MM.1S (cell line): ENCODE data around the gene OBSCN.

Experiments
- DNase-seq: peaks from one replicate; pipeline ENCODE4 v3.0.0-alpha.2; 2015
- H2AFZ ChIP-seq: fragments of 300-600 bp; sonication (generic); 2 replicates; pipeline ENCODE4 v1.6.0; 2016; ENCODE audit warnings: antibody characterized with exemption, low read length
- H3F3A ChIP-seq: fragments of 300-600 bp; sonication (generic); 2 replicates; pipeline ENCODE4 v1.6.1; 2016; ENCODE audit warnings: mild to moderate bottlenecking, antibody characterized with exemption, low read length, moderate library complexity, mixed read lengths; ENCODE audit not compliant: insufficient read depth
- H3K27ac ChIP-seq: fragments of 300-600 bp; sonication (generic); 2 replicates; pipeline ENCODE4 v1.5.1; 2016; ENCODE audit warnings: mild to moderate bottlenecking, low read length
- H3K27me3 ChIP-seq: fragments of 300-600 bp; sonication (generic); replicated peaks from 2 replicates; pipeline ENCODE4 v1.6.0; 2016; ENCODE audit warnings: low read length; ENCODE audit not compliant: insufficient read depth
- H3K36me3 ChIP-seq: fragments of 300-600 bp; sonication (generic); replicated peaks from 2 replicates; pipeline ENCODE4 v1.6.1; 2016; ENCODE audit warnings: mild to moderate bottlenecking, low read length, mixed read lengths; ENCODE audit not compliant: insufficient read depth
- H3K4me1 ChIP-seq: fragments of 300-600 bp; sonication (generic); 2 replicates; pipeline ENCODE4 v1.6.1; 2016; ENCODE audit warnings: low read length, mixed read lengths
- H3K4me2 ChIP-seq: fragments of 300-600 bp; sonication (generic); 2 replicates; pipeline ENCODE4 v1.6.0; 2016; ENCODE audit warnings: low read depth, low read length
- H3K4me3 ChIP-seq: fragments of 300-600 bp; sonication (generic); 2 replicates; pipeline ENCODE4 v1.5.1; 2016; ENCODE audit warnings: low read length, mixed read lengths
- H3K79me2 ChIP-seq: fragments of 300-600 bp; sonication (generic); 2 replicates; pipeline ENCODE4 v1.6.1; 2016; ENCODE audit warnings: mixed run types, low read length, mixed read lengths
- H3K9ac ChIP-seq: fragments of 300-600 bp; sonication (generic); 2 replicates; pipeline ENCODE4 v1.6.1; 2016; ENCODE audit warnings: low read length, mixed read lengths
- H3K9me2 ChIP-seq: fragments of 300-600 bp; sonication (generic); replicated peaks from 2 replicates; pipeline ENCODE4 v1.6.1; 2016; ENCODE audit warnings: mild to moderate bottlenecking, low read length, mixed read lengths; ENCODE audit not compliant: insufficient read depth
- H3K9me3 ChIP-seq: fragments of 300-600 bp; sonication (generic); replicated peaks from 2 replicates; pipeline ENCODE4 v1.6.1; 2016; ENCODE audit warnings: mild to moderate bottlenecking, low read length, mixed read lengths; ENCODE audit not compliant: insufficient read depth
- H4K20me1 ChIP-seq: fragments of 300-600 bp; sonication (generic); 2 replicates; pipeline ENCODE4 v1.6.1; 2016; ENCODE audit warnings: mild to moderate bottlenecking, low read length, moderate library complexity, mixed read lengths; ENCODE audit not compliant: insufficient read depth
- EZH2 ChIP-seq: fragments of 300-600 bp; sonication (generic); optimal IDR thresholded peaks from 2 replicates; pipeline ENCODE3; 2017; ENCODE audit warnings: low read depth, mild to moderate bottlenecking, antibody characterized with exemption, low read length, mixed read lengths
- EZH2phosphoT487 ChIP-seq: fragments of 300-600 bp; sonication (generic); IDR thresholded peaks from 2 replicates; pipeline ENCODE4 v1.6.1; 2018; ENCODE audit warnings: antibody characterized with exemption, low read length
- TF ChIP-seq, protein P1 (sequence below): fragments of 300-600 bp; sonication (generic); IDR thresholded peaks from 2 replicates; pipeline ENCODE4 v1.5.1; 2016; ENCODE audit warnings: antibody characterized with exemption, low read length, mixed read lengths

Gene OBSCN

DNA sequence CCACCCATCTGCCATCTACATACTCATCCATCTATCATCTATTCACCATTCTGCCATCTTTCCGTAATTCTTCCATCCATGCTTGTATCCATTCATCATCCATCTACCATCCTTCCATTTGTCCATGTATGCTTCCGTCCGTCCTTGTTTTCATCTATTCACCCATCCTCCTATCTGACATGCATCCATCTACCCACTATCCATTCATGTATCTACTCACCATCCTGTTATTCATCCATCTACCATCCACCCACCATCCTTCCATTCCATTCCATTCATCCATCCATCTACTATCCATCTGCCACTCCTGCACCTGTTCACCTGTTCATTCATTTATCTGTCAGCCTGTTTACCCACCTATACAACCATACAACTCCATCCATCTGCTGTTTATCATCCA lies 112.5 kb downstream of the OBSCN start:
- Histone ChIP-seq H3K9me3 (no peaks in the 10 kb centered on the region), H2AFZ (no peak overlapping the region), H3K4me1 (no peaks in the 10 kb centered on the region), H3K9me2 (no peaks in the 10 kb centered on the region), H3K27ac (no peak overlapping the region), H3K79me2 (no peaks in the 10 kb centered on the region), H3K4me2 (no peak overlapping the region), H4K20me1 (no peaks in the 10 kb centered on the region), H3K36me3 (no peaks in the 10 kb centered on the region), H3K9ac (no peak overlapping the region), H3K4me3 (no peak overlapping the region), H3K27me3 (no peaks in the 10 kb centered on the region), H3F3A (no peaks in the 10 kb centered on the region)
- TF ChIP-seq EZH2phosphoT487 (no peak), EZH2 (no peak)
- TF ChIP-seq, protein P1, sequence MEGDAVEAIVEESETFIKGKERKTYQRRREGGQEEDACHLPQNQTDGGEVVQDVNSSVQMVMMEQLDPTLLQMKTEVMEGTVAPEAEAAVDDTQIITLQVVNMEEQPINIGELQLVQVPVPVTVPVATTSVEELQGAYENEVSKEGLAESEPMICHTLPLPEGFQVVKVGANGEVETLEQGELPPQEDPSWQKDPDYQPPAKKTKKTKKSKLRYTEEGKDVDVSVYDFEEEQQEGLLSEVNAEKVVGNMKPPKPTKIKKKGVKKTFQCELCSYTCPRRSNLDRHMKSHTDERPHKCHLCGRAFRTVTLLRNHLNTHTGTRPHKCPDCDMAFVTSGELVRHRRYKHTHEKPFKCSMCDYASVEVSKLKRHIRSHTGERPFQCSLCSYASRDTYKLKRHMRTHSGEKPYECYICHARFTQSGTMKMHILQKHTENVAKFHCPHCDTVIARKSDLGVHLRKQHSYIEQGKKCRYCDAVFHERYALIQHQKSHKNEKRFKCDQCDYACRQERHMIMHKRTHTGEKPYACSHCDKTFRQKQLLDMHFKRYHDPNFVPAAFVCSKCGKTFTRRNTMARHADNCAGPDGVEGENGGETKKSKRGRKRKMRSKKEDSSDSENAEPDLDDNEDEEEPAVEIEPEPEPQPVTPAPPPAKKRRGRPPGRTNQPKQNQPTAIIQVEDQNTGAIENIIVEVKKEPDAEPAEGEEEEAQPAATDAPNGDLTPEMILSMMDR: no peak
- DNase-seq: no peak

DNA sequence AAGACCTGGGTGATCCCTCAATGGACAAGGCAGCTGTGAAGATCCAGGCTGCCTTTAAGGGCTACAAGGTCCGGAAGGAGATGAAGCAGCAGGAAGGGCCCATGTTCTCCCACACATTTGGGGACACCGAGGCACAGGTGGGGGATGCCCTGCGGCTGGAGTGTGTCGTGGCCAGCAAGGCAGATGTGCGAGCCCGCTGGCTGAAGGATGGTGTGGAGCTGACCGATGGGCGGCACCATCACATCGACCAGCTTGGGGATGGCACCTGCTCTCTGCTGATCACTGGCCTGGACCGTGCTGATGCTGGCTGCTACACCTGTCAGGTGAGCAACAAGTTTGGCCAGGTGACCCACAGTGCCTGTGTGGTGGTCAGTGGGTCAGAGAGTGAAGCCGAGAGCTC lies 113.6 kb downstream of the OBSCN start:
- Histone ChIP-seq H3K4me2 (no peak overlapping the region), H3K4me3 (no peak overlapping the region), H3K27me3 (no peaks in the 10 kb centered on the region), H4K20me1 (no peaks in the 10 kb centered on the region), H3K36me3 (no peaks in the 10 kb centered on the region), H2AFZ (no peak overlapping the region), H3F3A (no peaks in the 10 kb centered on the region), H3K9me3 (no peaks in the 10 kb centered on the region), H3K79me2 (no peaks in the 10 kb centered on the region), H3K4me1 (no peaks in the 10 kb centered on the region), H3K9ac (no peak overlapping the region), H3K9me2 (no peaks in the 10 kb centered on the region), H3K27ac (no peak overlapping the region)
- TF ChIP-seq EZH2phosphoT487 (no peak), EZH2 (no peak)
- TF ChIP-seq, protein P1: no peak
- no peak for DNase-seq

DNA sequence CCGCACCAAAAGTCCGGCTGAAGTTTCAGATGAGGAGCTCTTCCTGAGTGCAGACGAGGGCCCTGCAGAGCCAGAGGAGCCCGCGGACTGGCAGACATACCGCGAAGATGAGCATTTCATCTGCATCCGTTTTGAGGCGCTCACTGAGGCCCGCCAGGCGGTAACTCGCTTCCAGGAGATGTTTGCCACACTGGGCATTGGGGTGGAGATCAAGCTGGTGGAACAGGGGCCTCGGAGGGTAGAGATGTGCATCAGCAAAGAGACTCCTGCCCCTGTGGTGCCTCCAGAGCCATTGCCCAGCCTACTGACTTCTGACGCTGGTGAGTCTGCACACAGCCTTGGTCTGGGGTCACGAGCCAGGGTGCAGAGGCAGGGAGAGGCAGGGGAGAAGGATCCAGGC lies 114.1 kb downstream of the OBSCN start:
- Histone ChIP-seq H3K79me2 (no peaks in the 10 kb centered on the region), H3K36me3 (no peaks in the 10 kb centered on the region), H3K4me3 (no peak overlapping the region), H3K4me2 (no peak overlapping the region), H3K27me3 (no peaks in the 10 kb centered on the region), H3K9me2 (no peaks in the 10 kb centered on the region), H3K4me1 (no peaks in the 10 kb centered on the region), H3F3A (no peaks in the 10 kb centered on the region), H3K27ac (no peak overlapping the region), H4K20me1 (no peaks in the 10 kb centered on the region), H3K9ac (no peak overlapping the region), H3K9me3 (no peaks in the 10 kb centered on the region), H2AFZ (no peak overlapping the region)
- TF ChIP-seq EZH2phosphoT487 (no peak), EZH2 (no peak)
- TF ChIP-seq, protein P1: no peak
- DNase-seq: no peak
